A549 (cell line): ENCODE measurements around the gene RNF4.

Experiments
- FOSL2 ChIP-seq, 2 experiments: fragments of 450-650 bp in 1 of 2; fragments of >200 bp in 1 of 2; sonication (Bioruptor Twin) in 1 of 2; formaldehyde crosslinking; IDR thresholded peaks; 2 replicates each; pipeline versions ENCODE4 v1.5.0 to v1.6.1; 2016 to 2020; ENCODE audit warnings: mild to moderate bottlenecking in 1 of 2, moderate library complexity in 1 of 2
- JUN ChIP-seq, 2 experiments: fragments of >200 bp; sonication (Bioruptor Twin); formaldehyde crosslinking; IDR thresholded peaks; 2 replicates in 1 of 2; 3 replicates in 1 of 2; pipeline ENCODE4 v1.6.1; 2016 to 2017
- KDM1A ChIP-seq: fragments of 200-600 bp; sonication (generic); IDR thresholded peaks from 2 replicates; pipeline ENCODE4 v1.6.1; 2016; ENCODE audit warnings: low read depth, mild to moderate bottlenecking
- MAX ChIP-seq: IDR thresholded peaks from 2 replicates; pipeline ENCODE4 v1.6.1; 2012
- POLR2A ChIP-seq: IDR thresholded peaks from 2 replicates; pipeline ENCODE4 v1.6.1; 2012; ENCODE audit warnings: mild to moderate bottlenecking, low read length
- RNF2 ChIP-seq: fragments of 200-600 bp; sonication (generic); IDR thresholded peaks from 2 replicates; pipeline ENCODE4 v1.6.1; 2016; ENCODE audit warnings: low read depth, mild to moderate bottlenecking, antibody characterized with exemption, moderate library complexity, borderline replicate concordance
- USF2 ChIP-seq: fragments of 450-650 bp; IDR thresholded peaks from 2 replicates; pipeline ENCODE4 v1.6.1; 2014; ENCODE audit warnings: antibody characterized with exemption

GRCh38 chr4:2458546-2459491, 10.1 kb upstream of the RNF4 start:
- TF ChIP-seq MAX (no peak), FOSL2 (IDR thresholded peaks at IDR 0.05) (no peak), FOSL2 (CRISPR knock-in tag; IDR thresholded peaks at IDR 0.05) (no peak), POLR2A (no peak), JUN (IDR thresholded peaks at IDR 0.05) (no peak), KDM1A (no peak), RNF2 (no peak), USF2 (no peak)
